NT2/D1 (cell line): ENCODE data around the gene RSU1.

Source experiments
- DNase-seq: peaks from one replicate; pipeline ENCODE4 v3.0.0-alpha.2; 2011; ENCODE audit warnings: low read depth, low spot score
- H3K27me3 ChIP-seq: 2 replicates; pipeline ENCODE4 v1.6.0; 2011; ENCODE audit warnings: mild to moderate bottlenecking; ENCODE audit not compliant: insufficient read length, insufficient read depth
- H3K36me3 ChIP-seq: 2 replicates; pipeline ENCODE4 v1.6.1; 2011; ENCODE audit warnings: mild to moderate bottlenecking, low read length, mixed read lengths; ENCODE audit not compliant: insufficient read depth, insufficient read length
- H3K4me1 ChIP-seq: 2 replicates; pipeline ENCODE4 v1.5.1; 2011; ENCODE audit not compliant: insufficient read depth, insufficient read length
- H3K4me3 ChIP-seq: 2 replicates; pipeline ENCODE4 v1.5.1; 2011; ENCODE audit warnings: low read depth; ENCODE audit not compliant: insufficient read length
- H3K9ac ChIP-seq: 2 replicates; pipeline ENCODE4 v1.6.0; 2011; ENCODE audit warnings: low read depth; ENCODE audit not compliant: insufficient read length
- H3K9me3 ChIP-seq: 2 replicates; pipeline ENCODE4 v1.5.1; 2011; ENCODE audit warnings: mild to moderate bottlenecking, low read length; ENCODE audit not compliant: insufficient read depth
- SUZ12 ChIP-seq: IDR thresholded peaks from 2 replicates; pipeline ENCODE4 v1.6.1; 2011; ENCODE audit not compliant: insufficient read length, insufficient read depth; ENCODE audit errors: extremely low read depth
- YY1 ChIP-seq: IDR thresholded peaks from 2 replicates; pipeline ENCODE4 v1.6.1; 2011; ENCODE audit not compliant: insufficient read length, insufficient read depth
- ZNF274 ChIP-seq: IDR thresholded peaks from 2 replicates; pipeline ENCODE4 v1.6.1; 2011; ENCODE audit warnings: mild to moderate bottlenecking, low read depth, low read length

The RSU1 gene

GRCh38 chr10:16583382-16583781, 233.8 kb downstream of the RSU1 start:
- Histone ChIP-seq H3K9ac (no peak overlapping the region), H3K4me1 (no peaks in the 10 kb centered on the region), H3K9me3 (no peaks in the 10 kb centered on the region), H3K36me3 (no peaks in the 10 kb centered on the region), H3K27me3 (no peaks in the 10 kb centered on the region), H3K4me3 (no peak overlapping the region)
- TF ChIP-seq SUZ12 (no peak), ZNF274 (no peak), YY1 (no peak)
- DNase-seq = no peak

DNA sequence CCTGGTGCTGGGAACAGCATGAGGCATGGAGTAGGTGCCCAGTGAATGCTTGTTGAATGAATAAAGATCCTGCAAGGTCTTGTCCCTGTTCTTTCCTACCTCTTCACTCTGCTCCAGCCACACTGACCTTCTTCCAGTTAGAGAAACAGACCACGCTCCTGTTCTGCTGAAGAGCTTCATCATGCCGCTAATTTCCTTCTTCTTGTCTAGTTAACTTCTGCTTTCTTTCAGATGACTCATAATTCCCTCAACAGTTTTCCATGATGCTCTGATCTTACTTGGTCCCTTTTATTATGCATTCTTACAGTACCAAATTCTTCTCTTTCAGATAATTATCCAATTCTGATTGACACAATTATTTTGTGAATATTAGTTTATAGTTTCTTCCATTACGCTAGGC, 236.0 kb downstream of the RSU1 start:
- Histone ChIP-seq H3K9me3 (no peaks in the 10 kb centered on the region), H3K4me1 (no peaks in the 10 kb centered on the region), H3K36me3 (no peaks in the 10 kb centered on the region), H3K4me3 (no peak overlapping the region), H3K9ac (no peak overlapping the region), H3K27me3 (no peaks in the 10 kb centered on the region)
- TF ChIP-seq SUZ12 (no peak), YY1 (no peak), ZNF274 (no peak)
- DNase-seq = no peak

GRCh38 chr10:16570731-16571130, 246.5 kb downstream of the RSU1 start:
- no peak for DNase-seq
- no peak overlapping the region for H3K4me3 ChIP-seq
- no peaks in the 10 kb centered on the region for H3K36me3 ChIP-seq
- TF ChIP-seq YY1 = no peak
- no peak for TF ChIP-seq ZNF274
- TF ChIP-seq SUZ12 = no peak
- no peak overlapping the region for H3K9ac ChIP-seq
- H3K9me3 ChIP-seq = no peaks in the 10 kb centered on the region
- no peaks in the 10 kb centered on the region for H3K27me3 ChIP-seq
- no peaks in the 10 kb centered on the region for H3K4me1 ChIP-seq

DNA sequence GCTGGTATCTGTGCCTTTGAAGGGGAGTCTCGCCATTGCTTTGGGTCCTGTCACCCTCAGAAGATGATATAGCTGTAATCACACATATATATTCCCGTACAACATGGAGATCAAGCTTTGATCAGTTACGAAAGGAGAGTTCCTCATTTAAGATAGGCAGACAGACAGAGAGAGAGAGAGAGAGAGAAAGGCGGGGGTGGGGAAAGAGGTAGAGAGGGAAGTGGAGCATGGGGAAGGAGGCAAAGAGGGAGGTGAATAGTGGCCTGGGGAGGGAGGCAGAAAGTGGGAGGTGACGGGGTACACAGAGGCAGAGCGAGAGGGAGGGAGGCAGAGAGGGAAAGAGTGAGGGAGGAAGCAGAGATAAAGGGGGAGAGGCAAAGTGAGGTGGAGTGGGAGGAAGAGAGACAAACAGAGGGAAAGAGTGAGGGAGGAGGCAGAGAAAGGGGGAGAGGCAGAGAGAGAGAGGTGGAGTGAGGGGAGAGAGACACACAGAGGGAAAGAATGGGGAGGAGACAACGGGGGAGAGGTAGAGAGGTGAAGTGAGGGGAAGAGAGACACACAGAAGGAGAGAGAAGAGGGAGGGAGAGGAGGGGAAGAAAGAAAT, 250.9 kb downstream of the RSU1 start:
- TF ChIP-seq ZNF274 (no peak), SUZ12 (no peak), YY1 (no peak)
- no peaks in the 10 kb centered on the region for H3K27me3 ChIP-seq
- no peak for DNase-seq
- no peaks in the 10 kb centered on the region for H3K4me1 ChIP-seq
- no peak overlapping the region for H3K9ac ChIP-seq
- no peaks in the 10 kb centered on the region for H3K36me3 ChIP-seq
- H3K4me3 ChIP-seq = no peak overlapping the region
- no peaks in the 10 kb centered on the region for H3K9me3 ChIP-seq

DNA sequence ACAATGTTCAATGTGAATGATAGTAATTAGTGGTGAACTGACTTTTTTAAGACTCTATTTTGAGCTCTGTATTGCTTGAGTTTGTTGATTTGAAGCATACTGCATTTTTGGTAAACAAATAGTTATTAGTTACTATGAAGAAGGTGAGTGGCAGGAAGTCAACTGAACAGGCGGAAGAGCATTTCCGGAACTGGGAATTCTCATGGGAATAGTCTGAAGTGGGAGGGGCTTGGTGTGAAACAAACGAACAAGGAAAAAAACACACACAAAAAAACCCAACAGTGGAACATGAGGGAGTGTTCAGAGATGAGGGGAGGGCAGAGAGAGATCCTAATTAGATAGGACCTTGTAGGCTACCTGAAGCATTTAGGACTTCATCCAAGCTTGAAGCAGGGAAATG, 251.6 kb downstream of the RSU1 start:
- no peaks in the 10 kb centered on the region for H3K36me3 ChIP-seq
- TF ChIP-seq ZNF274 (no peak), YY1 (no peak), SUZ12 (no peak)
- no peaks in the 10 kb centered on the region for H3K4me1 ChIP-seq
- H3K27me3 ChIP-seq = no peaks in the 10 kb centered on the region
- no peaks in the 10 kb centered on the region for H3K9me3 ChIP-seq
- H3K9ac ChIP-seq = no peak overlapping the region
- H3K4me3 ChIP-seq = no peak overlapping the region
- DNase-seq = no peak

GRCh38 chr10:16562891-16563290, 254.3 kb downstream of the RSU1 start:
- H3K9ac ChIP-seq = no peak overlapping the region
- H3K27me3 ChIP-seq = no peaks in the 10 kb centered on the region
- H3K4me3 ChIP-seq = no peak overlapping the region
- H3K36me3 ChIP-seq = no peaks in the 10 kb centered on the region
- no peaks in the 10 kb centered on the region for H3K9me3 ChIP-seq
- TF ChIP-seq ZNF274 (no peak), SUZ12 (no peak)
- no peaks in the 10 kb centered on the region for H3K4me1 ChIP-seq
- no peak for DNase-seq

- H3K9ac ChIP-seq = no peak overlapping the region
- H3K36me3 ChIP-seq = no peaks in the 10 kb centered on the region
- DNase-seq = no peak
- TF ChIP-seq SUZ12 (no peak), ZNF274 (no peak), YY1 (no peak)
- no peaks in the 10 kb centered on the region for H3K27me3 ChIP-seq
- no peaks in the 10 kb centered on the region for H3K9me3 ChIP-seq
- no peak overlapping the region for H3K4me3 ChIP-seq
- H3K4me1 ChIP-seq = no peaks in the 10 kb centered on the region
Observed at GRCh38 chr10:16559236-16559773, 257.9 kb downstream of the RSU1 start.

DNA sequence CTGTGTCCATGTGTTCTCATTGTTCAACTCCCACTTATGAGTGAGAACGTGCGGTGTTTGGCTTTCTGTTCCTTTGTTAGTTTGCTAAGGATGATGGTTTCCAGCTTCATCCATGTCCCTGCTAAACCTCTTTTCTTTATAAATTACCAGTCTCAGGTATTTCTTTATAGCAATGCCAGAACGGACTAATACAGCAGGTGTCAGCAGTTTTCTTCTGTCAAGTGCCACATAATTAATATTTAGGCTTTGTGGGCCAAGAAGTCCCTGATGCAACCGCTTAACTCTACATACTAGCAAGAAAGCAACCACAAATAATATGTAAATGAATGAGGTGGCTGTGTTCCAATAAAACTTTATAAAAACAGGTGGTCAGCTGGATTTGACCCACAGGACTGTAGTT, 269.3 kb downstream of the RSU1 start:
- Histone ChIP-seq H3K9me3 (no peaks in the 10 kb centered on the region), H3K9ac (no peak overlapping the region), H3K27me3 (no peaks in the 10 kb centered on the region), H3K4me3 (no peak overlapping the region), H3K36me3 (no peaks in the 10 kb centered on the region), H3K4me1 (no peaks in the 10 kb centered on the region)
- DNase-seq = no peak
- no peak for TF ChIP-seq SUZ12
- TF ChIP-seq YY1 = no peak
